HG02884 (cell line): ENCODE data around the gene SNX21.
"Not testable (repeated sequence)": the region's sequence is repeated elsewhere in the genome, so short reads cannot be mapped to it uniquely, and the experiment has no call there.

ENCODE experiments used
- ATAC-seq: cut with Tn5 transposase; IDR thresholded peaks from one replicate; pipeline ENCODE4 v1.9.1; 2021; ENCODE audit warnings: mild to moderate bottlenecking, moderate library complexity; ENCODE audit not compliant: unreplicated experiment

SNX21 gene

GRCh38 chr20:45822857-45823256 lies 10.7 kb upstream of the SNX21 start:
- no peak for ATAC-seq

GRCh38 chr20:45823949-45824835 lies 9.4 kb upstream of the SNX21 start:
- no peak for ATAC-seq

GRCh38 chr20:45826381-45827019 lies 7.1 kb upstream of the SNX21 start:
- no peak for ATAC-seq

- no peak for ATAC-seq
These were observed 6.5 kb upstream of the SNX21 start, which contains the start of gene TNNC2 for GRCh38 chr20:45827030-45827652. Gene TNNC2 (minus strand): TSS chr20:45827312. CDS start chr20:45827248, 64 bp downstream.

GRCh38 chr20:45827712-45828111 lies 5.9 kb upstream of the SNX21 start:
- no peak for ATAC-seq

- ATAC-seq, result no peak
These were observed 5.0 kb upstream of the SNX21 start for GRCh38 chr20:45828589-45828988.

- not testable (repeated sequence) for ATAC-seq
These were observed 3.9 kb upstream of the SNX21 start for GRCh38 chr20:45829673-45830106.

- no peak for ATAC-seq
These were observed 980 bp upstream of the SNX21 start for GRCh38 chr20:45832619-45833018.

GRCh38 chr20:45833883-45834796 lies 541 bp downstream of the SNX21 start:
- no peak for ATAC-seq

- ATAC-seq, result no peak
These were observed 1.2 kb downstream of the SNX21 start for GRCh38 chr20:45834797-45835161.

- no peak for ATAC-seq
These were observed 1.7 kb downstream of the SNX21 start for GRCh38 chr20:45835329-45835765.

GRCh38 chr20:45835825-45836224 lies 2.2 kb downstream of the SNX21 start:
- no peak for ATAC-seq

- ATAC-seq, result no peak
These were observed 3.2 kb downstream of the SNX21 start for GRCh38 chr20:45836841-45837240.

GRCh38 chr20:45840700-45841198 lies 7.2 kb downstream of the SNX21 start:
- ATAC-seq, result no peak

GRCh38 chr20:45841407-45842129 lies 8.0 kb downstream of the SNX21 start:
- ATAC-seq, result no peak

- ATAC-seq, result no peak
These were observed 8.7 kb downstream of the SNX21 start for GRCh38 chr20:45842169-45842812.

- ATAC-seq, result no peak
These were observed 9.9 kb downstream of the SNX21 start for GRCh38 chr20:45843506-45843905.

GRCh38 chr20:45845452-45845851 lies 11.9 kb downstream of the SNX21 start:
- ATAC-seq, result no peak

GRCh38 chr20:45848421-45848820 lies 14.8 kb downstream of the SNX21 start:
- ATAC-seq, result no peak
